Ishikawa (cell line): ENCODE results near the gene PARD3.

Source experiments
- CEBPB ChIP-seq: IDR thresholded peaks from 2 replicates; pipeline ENCODE4 v1.6.1; 2012
- CREB1 ChIP-seq: IDR thresholded peaks from 2 replicates; pipeline ENCODE4 v1.6.1; 2012; ENCODE audit warnings: low read depth
- EGR1 ChIP-seq: IDR thresholded peaks from 2 replicates; pipeline ENCODE4 v1.6.1; 2012
- EP300 ChIP-seq: IDR thresholded peaks from 2 replicates; pipeline ENCODE4 v1.6.1; 2012; ENCODE audit warnings: borderline replicate concordance
- FOXM1 ChIP-seq: IDR thresholded peaks from 2 replicates; pipeline ENCODE4 v1.6.1; 2012; ENCODE audit warnings: low read depth, borderline replicate concordance
- NFIC ChIP-seq: IDR thresholded peaks from 2 replicates; pipeline ENCODE4 v1.6.1; 2012
- RAD21 ChIP-seq: IDR thresholded peaks from 2 replicates; pipeline ENCODE4 v1.6.1; 2012; ENCODE audit warnings: low read depth
- TAF1 ChIP-seq: IDR thresholded peaks from 2 replicates; pipeline ENCODE4 v1.6.1; 2012; ENCODE audit warnings: low read depth, mild to moderate bottlenecking
- TCF12 ChIP-seq: IDR thresholded peaks from 2 replicates; pipeline ENCODE4 v1.6.1; 2012; ENCODE audit warnings: low read depth
- TEAD4 ChIP-seq: IDR thresholded peaks from 2 replicates; pipeline ENCODE4 v1.6.1; 2012
- YY1 ChIP-seq: IDR thresholded peaks from 2 replicates; pipeline ENCODE4 v1.6.1; 2012; ENCODE audit warnings: low read depth
- ZBTB7A ChIP-seq: IDR thresholded peaks from 2 replicates; pipeline ENCODE4 v1.6.1; 2012; ENCODE audit warnings: low read depth
- TF ChIP-seq, protein P1 (sequence below): IDR thresholded peaks from 2 replicates; pipeline ENCODE4 v1.6.1; 2012
- TF ChIP-seq, protein P2 (sequence below): IDR thresholded peaks from 2 replicates; pipeline ENCODE4 v1.6.1; 2012; ENCODE audit warnings: low read depth, mild to moderate bottlenecking
- TF ChIP-seq, protein P3 (sequence below): IDR thresholded peaks from 2 replicates; pipeline ENCODE4 v1.6.1; 2012

Gene PARD3

DNA sequence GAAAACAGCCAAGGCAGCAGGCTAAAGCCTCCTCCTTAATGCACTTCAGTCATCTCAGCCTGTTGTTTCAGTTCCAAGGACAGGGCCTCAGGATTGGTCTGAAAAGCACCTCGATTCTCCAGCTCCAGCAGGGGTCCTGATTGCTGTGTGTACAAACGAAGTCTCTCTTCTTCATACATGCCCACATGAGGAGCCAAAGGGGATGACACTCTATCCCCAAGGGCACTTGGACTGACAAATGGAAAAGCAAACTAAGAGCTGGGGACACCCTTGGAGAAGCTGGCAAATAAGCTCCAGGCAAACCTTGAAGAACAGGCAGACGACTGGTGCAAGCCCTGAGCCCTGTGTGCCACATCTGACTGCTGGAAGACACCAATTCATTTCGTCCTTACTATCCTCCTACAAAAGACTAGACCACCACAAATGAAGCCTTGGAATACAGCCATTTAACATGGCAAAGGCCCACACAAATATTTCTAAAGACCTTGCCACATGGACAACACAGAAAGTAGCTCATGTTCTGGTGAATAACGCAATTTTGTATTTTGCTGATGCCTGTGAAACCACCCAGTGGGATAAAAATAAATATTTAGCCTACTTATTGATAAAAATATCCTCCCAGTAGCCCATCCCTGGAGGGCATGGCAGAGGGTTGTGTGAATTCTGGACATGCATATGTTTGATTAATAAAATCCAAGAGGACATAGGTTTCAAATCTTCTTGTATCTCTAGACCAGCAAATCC lies 61.9 kb downstream of the PARD3 start:
- TF ChIP-seq EP300 (no peak), CREB1 (no peak), YY1 (no peak), FOXM1 (no peak), TCF12 (no peak), TAF1 (no peak), ZBTB7A (no peak), CEBPB (no peak), RAD21 (no peak), TEAD4 (no peak), NFIC (no peak), EGR1 (no peak)
- TF ChIP-seq, protein P1, sequence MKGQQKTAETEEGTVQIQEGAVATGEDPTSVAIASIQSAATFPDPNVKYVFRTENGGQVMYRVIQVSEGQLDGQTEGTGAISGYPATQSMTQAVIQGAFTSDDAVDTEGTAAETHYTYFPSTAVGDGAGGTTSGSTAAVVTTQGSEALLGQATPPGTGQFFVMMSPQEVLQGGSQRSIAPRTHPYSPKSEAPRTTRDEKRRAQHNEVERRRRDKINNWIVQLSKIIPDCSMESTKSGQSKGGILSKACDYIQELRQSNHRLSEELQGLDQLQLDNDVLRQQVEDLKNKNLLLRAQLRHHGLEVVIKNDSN = no peak
- TF ChIP-seq, protein P2, sequence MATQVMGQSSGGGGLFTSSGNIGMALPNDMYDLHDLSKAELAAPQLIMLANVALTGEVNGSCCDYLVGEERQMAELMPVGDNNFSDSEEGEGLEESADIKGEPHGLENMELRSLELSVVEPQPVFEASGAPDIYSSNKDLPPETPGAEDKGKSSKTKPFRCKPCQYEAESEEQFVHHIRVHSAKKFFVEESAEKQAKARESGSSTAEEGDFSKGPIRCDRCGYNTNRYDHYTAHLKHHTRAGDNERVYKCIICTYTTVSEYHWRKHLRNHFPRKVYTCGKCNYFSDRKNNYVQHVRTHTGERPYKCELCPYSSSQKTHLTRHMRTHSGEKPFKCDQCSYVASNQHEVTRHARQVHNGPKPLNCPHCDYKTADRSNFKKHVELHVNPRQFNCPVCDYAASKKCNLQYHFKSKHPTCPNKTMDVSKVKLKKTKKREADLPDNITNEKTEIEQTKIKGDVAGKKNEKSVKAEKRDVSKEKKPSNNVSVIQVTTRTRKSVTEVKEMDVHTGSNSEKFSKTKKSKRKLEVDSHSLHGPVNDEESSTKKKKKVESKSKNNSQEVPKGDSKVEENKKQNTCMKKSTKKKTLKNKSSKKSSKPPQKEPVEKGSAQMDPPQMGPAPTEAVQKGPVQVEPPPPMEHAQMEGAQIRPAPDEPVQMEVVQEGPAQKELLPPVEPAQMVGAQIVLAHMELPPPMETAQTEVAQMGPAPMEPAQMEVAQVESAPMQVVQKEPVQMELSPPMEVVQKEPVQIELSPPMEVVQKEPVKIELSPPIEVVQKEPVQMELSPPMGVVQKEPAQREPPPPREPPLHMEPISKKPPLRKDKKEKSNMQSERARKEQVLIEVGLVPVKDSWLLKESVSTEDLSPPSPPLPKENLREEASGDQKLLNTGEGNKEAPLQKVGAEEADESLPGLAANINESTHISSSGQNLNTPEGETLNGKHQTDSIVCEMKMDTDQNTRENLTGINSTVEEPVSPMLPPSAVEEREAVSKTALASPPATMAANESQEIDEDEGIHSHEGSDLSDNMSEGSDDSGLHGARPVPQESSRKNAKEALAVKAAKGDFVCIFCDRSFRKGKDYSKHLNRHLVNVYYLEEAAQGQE = no peak
- TF ChIP-seq, protein P3, sequence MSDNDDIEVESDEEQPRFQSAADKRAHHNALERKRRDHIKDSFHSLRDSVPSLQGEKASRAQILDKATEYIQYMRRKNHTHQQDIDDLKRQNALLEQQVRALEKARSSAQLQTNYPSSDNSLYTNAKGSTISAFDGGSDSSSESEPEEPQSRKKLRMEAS = no peak

DNA sequence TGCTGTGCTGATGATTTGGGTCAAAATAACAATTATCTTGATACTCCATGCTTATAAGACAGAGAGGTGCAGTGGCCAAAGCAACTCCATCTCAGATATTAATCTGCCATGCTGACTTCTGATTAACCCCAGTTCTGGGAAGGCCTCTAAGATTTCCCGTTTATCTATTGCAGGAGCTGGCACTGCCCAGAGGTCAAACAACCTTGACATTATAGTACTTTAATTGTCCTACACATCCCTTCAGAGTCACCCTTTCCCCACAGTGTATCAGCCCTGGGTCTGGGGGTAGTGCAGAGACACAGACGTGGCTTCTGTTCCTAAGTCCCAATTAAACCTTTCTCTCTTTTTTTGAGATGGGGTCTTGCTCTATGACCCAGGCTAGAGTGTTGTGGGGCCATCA lies 63.8 kb downstream of the PARD3 start:
- TF ChIP-seq CREB1 (no peak), CEBPB (no peak), NFIC (no peak), TCF12 (no peak), YY1 (no peak), EGR1 (no peak), RAD21 (no peak), TAF1 (no peak), EP300 (no peak), FOXM1 (no peak), ZBTB7A (no peak), TEAD4 (no peak)
- TF ChIP-seq, protein P2 = no peak
- TF ChIP-seq, protein P3 = no peak
- TF ChIP-seq, protein P1 = no peak

DNA sequence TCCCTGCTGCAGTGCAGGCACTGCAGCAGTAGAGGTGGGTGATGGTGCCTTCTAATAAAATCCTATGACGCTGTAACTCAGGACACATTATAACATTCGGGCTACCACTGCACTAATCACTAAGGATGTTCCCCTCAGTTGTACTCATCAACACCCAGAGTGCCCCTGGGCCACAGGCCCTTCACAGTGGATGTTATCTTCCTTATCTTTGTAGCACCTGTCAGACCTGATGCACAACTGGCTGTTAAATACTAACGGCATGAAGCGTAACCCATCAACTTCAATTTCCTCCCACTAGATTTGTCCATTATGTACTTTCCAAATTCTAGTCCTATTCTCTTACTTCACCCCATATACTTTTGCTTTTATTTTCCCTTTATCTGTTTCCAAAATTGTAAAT lies 66.3 kb downstream of the PARD3 start:
- TF ChIP-seq TCF12 (no peak), TEAD4 (no peak), CEBPB (no peak), EP300 (no peak), NFIC (no peak), FOXM1 (no peak), TAF1 (no peak), YY1 (no peak), RAD21 (no peak), CREB1 (no peak)
- TF ChIP-seq, protein P2 = no peak
- TF ChIP-seq, protein P3 = no peak
- TF ChIP-seq, protein P1 = no peak
